GM12878 (cell line): ENCODE data around the gene TIRAP. TPM values are rescaled to one million over a fixed set of nuclear protein-coding genes. Genes with fewer than 3 reads are reported as not detected.

ENCODE experiments used
- CTCF ChIP-seq, 3 experiments: IDR thresholded peaks in 2 of 3; conservative IDR thresholded peaks in 1 of 3; 2 replicates each; pipeline ENCODE4 v1.5.1; 2011; ENCODE audit warnings: low read depth in 3 of 3, low read length in 3 of 3, mild to moderate bottlenecking in 3 of 3, control low read depth in 2 of 3, moderate library complexity in 2 of 3, inconsistent platforms in 1 of 3, mixed read lengths in 1 of 3; ENCODE audit not compliant: control insufficient read depth in 2 of 3, insufficient read depth in 1 of 3; ENCODE audit errors: extremely low read depth in 1 of 3
- FOXK2 ChIP-seq: fragments of 450-650 bp; IDR thresholded peaks from 2 replicates; pipeline ENCODE4 v1.6.1; 2017; ENCODE audit warnings: mild to moderate bottlenecking, moderate library complexity
- GABPA ChIP-seq: IDR thresholded peaks from 2 replicates; pipeline ENCODE4 v1.6.1; 2014; ENCODE audit warnings: antibody characterized with exemption, low read depth, mild to moderate bottlenecking, inconsistent platforms
- NFIC ChIP-seq: IDR thresholded peaks from 2 replicates; pipeline ENCODE4 v1.6.1; 2012; ENCODE audit warnings: low read depth, mild to moderate bottlenecking, inconsistent platforms, low read length, moderate library complexity
- POU2F2 ChIP-seq: IDR thresholded peaks from 3 replicates; pipeline ENCODE4 v1.6.1; 2011; ENCODE audit warnings: low read depth, mild to moderate bottlenecking, low read length, borderline replicate concordance
- PRDM15 ChIP-seq: fragments of 450-650 bp; formaldehyde crosslinking; IDR thresholded peaks from 2 replicates; pipeline ENCODE4 v1.4.0; 2020; ENCODE audit warnings: mild to moderate bottlenecking, moderate library complexity
- RAD51 ChIP-seq: fragments of 450-650 bp; IDR thresholded peaks from 2 replicates; pipeline ENCODE4 v1.6.1; 2016; ENCODE audit warnings: moderate library complexity, mild to moderate bottlenecking, inconsistent platforms
- YBX1 ChIP-seq: fragments of 450-650 bp; IDR thresholded peaks from 2 replicates; pipeline ENCODE4 v1.6.1; 2016; ENCODE audit warnings: antibody characterized with exemption
- ZBTB11 ChIP-seq: fragments of 450-650 bp; formaldehyde crosslinking; IDR thresholded peaks from 2 replicates; pipeline ENCODE4 v1.5.0; 2022; ENCODE audit warnings: mild to moderate bottlenecking, missing genetic modification characterization
- ZBTB33 ChIP-seq: fragments of 450-650 bp; IDR thresholded peaks from 2 replicates; pipeline ENCODE4 v1.6.1; 2017; ENCODE audit warnings: mild to moderate bottlenecking
- ZNF207 ChIP-seq: fragments of 450-650 bp; IDR thresholded peaks from 2 replicates; pipeline ENCODE4 v1.6.1; 2014; ENCODE audit warnings: antibody characterized with exemption, mild to moderate bottlenecking, borderline replicate concordance
- polyA plus RNA-seq, 11 experiments: library from polyadenylated mRNA; depleted of rRNA in 4 of 11; unstranded in 6 of 11; stranded (reverse) in 5 of 11; fragments of >200 nt; fragmentation: Nextera tagmentation in 4 of 11; fragmentation: Illumina TruSeq in 1 of 11; extraction: Ambion mirVana in 4 of 11; extraction: Trizol in 1 of 11; gene quantifications; 1 replicate in 1 of 11; 2 replicates in 10 of 11; pipeline versions ENCODE4 v1.2.1 to v1.2.3, GENCODE V29; 2011 to 2016; ENCODE audit warnings: inconsistent platforms in 2 of 11, missing spikeins in 2 of 11, low read depth in 1 of 11
- total RNA-seq, 4 experiments: library from RNA; depleted of rRNA in 3 of 4; stranded (reverse); fragments of >200 nt in 3 of 4; fragmentation: Illumina TruSeq in 1 of 4; extraction: Trizol in 1 of 4; gene quantifications; 2 replicates each; pipeline versions ENCODE4 v1.2.1 to v1.2.3, GENCODE V29; 2013 to 2021
- TF ChIP-seq, protein P1 (sequence below): fragments of 450-650 bp; IDR thresholded peaks from 2 replicates; pipeline ENCODE4 v1.6.1; 2016; ENCODE audit warnings: mild to moderate bottlenecking
- TF ChIP-seq, protein P2 (sequence below): IDR thresholded peaks from 2 replicates; pipeline ENCODE4 v1.6.1; 2011; ENCODE audit warnings: borderline replicate concordance, low read depth, mild to moderate bottlenecking, moderate library complexity, low read length; ENCODE audit not compliant: insufficient read depth, poor library complexity, severe bottlenecking

Gene TIRAP
- total and polyA plus RNA-seq, 10 of the 15 experiments (the other 5 are each of a cell fraction or from before 2014, with no cell fraction given): 0.76 to 9.9 (median 4.7) TPM

DNA sequence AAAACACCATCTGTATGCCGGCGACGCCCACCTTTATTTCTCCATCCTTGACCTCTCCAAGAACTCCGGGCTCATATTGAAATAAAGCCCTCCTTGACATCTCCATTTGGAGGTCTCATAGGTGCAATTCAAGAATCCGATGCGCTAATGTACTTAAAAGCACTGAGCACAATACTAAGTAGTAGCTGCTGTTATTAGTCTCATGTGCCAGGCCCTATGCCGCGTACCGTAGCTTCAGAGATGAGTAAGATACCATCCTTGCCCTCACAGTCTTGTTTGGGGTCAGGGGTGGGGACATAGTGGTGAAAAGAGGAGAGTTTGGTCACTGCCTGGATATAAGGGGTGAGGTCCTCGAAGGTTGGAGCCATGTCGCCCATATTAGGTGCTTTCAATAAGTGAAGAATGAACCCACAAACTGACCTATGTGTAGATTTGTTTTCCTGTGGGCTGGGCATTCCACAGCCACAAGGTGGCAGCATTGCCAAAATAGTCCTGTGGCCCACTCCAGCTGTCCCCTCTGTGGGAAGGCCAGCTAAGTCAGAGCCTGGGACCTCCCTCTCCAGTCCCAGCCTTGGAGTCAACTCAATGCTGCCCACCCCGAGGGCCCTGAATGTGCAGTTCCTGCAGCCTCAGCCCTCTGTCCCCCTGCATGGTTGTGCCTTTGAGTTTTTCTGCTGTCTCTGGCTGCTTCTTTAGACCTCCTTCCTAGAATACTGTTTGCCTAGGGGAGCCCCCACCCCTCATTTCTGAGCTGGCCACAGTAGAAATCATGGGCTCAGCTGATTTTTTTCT lies 27.5 kb downstream of the TIRAP start (continued):
- TF ChIP-seq ZBTB33 (peak; percentile 93), FOXK2 (no peak), RAD51 (no peak), GABPA (no peak), ZNF207 (0 out of 2 replicates have a peak, but pooled peaks have one; percentile 32), CTCF (IDR thresholded peaks at IDR 0.05 in 2 of 3, conservative IDR thresholded peaks at IDR 0.05 in 1 of 3; ENCODE audit: control insufficient read depth in 2 of 3, extremely low read depth in 1 of 3, insufficient read depth in 1 of 3, low read depth in 3 of 3, low read length in 3 of 3) (peak; percentile 76 to 95 (median 89); a peak in 5 of 6 replicates), POU2F2 (peak; percentile 35; the same call in 1 of the 3 replicates), ZBTB11 (CRISPR knock-in tag) (no peak), NFIC (no peak), PRDM15 (CRISPR knock-in tag) (no peak), YBX1 (no peak)
- TF ChIP-seq, protein P1, sequence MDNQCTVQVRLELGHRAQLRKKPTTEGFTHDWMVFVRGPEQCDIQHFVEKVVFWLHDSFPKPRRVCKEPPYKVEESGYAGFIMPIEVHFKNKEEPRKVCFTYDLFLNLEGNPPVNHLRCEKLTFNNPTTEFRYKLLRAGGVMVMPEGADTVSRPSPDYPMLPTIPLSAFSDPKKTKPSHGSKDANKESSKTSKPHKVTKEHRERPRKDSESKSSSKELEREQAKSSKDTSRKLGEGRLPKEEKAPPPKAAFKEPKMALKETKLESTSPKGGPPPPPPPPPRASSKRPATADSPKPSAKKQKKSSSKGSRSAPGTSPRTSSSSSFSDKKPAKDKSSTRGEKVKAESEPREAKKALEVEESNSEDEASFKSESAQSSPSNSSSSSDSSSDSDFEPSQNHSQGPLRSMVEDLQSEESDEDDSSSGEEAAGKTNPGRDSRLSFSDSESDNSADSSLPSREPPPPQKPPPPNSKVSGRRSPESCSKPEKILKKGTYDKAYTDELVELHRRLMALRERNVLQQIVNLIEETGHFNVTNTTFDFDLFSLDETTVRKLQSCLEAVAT: peak; percentile 49; the same call in 1 of the 2 replicates
- TF ChIP-seq, protein P2, sequence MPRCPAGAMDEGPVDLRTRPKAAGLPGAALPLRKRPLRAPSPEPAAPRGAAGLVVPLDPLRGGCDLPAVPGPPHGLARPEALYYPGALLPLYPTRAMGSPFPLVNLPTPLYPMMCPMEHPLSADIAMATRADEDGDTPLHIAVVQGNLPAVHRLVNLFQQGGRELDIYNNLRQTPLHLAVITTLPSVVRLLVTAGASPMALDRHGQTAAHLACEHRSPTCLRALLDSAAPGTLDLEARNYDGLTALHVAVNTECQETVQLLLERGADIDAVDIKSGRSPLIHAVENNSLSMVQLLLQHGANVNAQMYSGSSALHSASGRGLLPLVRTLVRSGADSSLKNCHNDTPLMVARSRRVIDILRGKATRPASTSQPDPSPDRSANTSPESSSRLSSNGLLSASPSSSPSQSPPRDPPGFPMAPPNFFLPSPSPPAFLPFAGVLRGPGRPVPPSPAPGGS: no peak
